Gastrocnemius medialis (tissue), 4 donors: Measurements from ENCODE around the gene UGGT2. TPM values are rescaled to one million over a fixed set of nuclear protein-coding genes. Genes with fewer than 3 reads are reported as not detected.
"Not testable (repeated sequence)": the region's sequence is repeated elsewhere in the genome, so short reads cannot be mapped to it uniquely, and the experiment has no call there.

Experiments used
- ATAC-seq, 2 donors: fragments of 150-250 bp; one replicate each; pipeline ENCODE4 v1.9.1; 2016
- DNase-seq, 2 donors: peaks; one replicate each; pipeline ENCODE4 v3.0.0-alpha.2; 2019
- H3K27ac ChIP-seq, 4 donors: fragments of 200-600 bp; sonication (generic); 1 replicate in 1 of 4; 2 replicates in 3 of 4; pipeline ENCODE4 v1.5.1; 2016 to 2018; ENCODE audit warnings: mild to moderate bottlenecking in 2 of 4, moderate library complexity in 1 of 4
- H3K27me3 ChIP-seq, 3 donors: fragments of 200-600 bp; sonication (generic) in 2 of 3; 1 replicate in 1 of 3; 2 replicates in 2 of 3; pipeline versions ENCODE4 v1.5.1 to v1.6.0; 2016 to 2019; ENCODE audit warnings: mild to moderate bottlenecking in 1 of 3, moderate library complexity in 1 of 3
- H3K36me3 ChIP-seq, 2 donors: fragments of 200-600 bp; sonication (generic) in 1 of 2; one replicate each; pipeline ENCODE4 v1.5.1; 2017 to 2018
- H3K4me1 ChIP-seq, 2 donors: fragments of 200-600 bp; sonication (generic) in 1 of 2; one replicate each; pipeline ENCODE4 v1.5.1; 2016 to 2017; ENCODE audit warnings: mild to moderate bottlenecking in 2 of 2
- H3K4me3 ChIP-seq, 4 donors: fragments of 200-600 bp; sonication (generic) in 3 of 4; 1 replicate in 1 of 4; 2 replicates in 3 of 4; pipeline ENCODE4 v1.5.1; 2016 to 2019; ENCODE audit warnings: mild to moderate bottlenecking in 2 of 4
- H3K9me3 ChIP-seq, 3 donors: fragments of 200-600 bp; sonication (generic) in 2 of 3; 1 replicate in 1 of 3; 2 replicates in 2 of 3; pipeline ENCODE4 v1.5.1; 2016 to 2019
- POLR2A ChIP-seq, 2 donors: fragments of 450-650 bp; IDR thresholded peaks; one replicate each; pipeline ENCODE4 v1.6.1; 2017; ENCODE audit warnings: antibody characterized with exemption in 2 of 2, mild to moderate bottlenecking in 2 of 2, moderate library complexity in 2 of 2
- in situ Hi-C, 4 donors: fragments of 200-750 bp; cut with MboI; loops; one replicate each; pipeline versions ENCODE4 v1.15.0 to v1.8.0; 2017; ENCODE audit warnings: low sequenced_read_pairs in 4 of 4
- intact Hi-C: fragments of 100-400 bp; cut with DNase I; formaldehyde crosslinking; loops from one replicate; pipeline ENCODE4 v1.15.1; 2023; ENCODE audit warnings: low total_unique reads
- total RNA-seq, 4 donors: library from RNA; depleted of rRNA; stranded (reverse); fragments of >200 nt; gene quantifications; one replicate each; pipeline versions ENCODE4 v1.1.0 to v1.2.3, GENCODE V29; 2016
- TF ChIP-seq, protein P1 (sequence below), 5 experiments: fragments of 450-650 bp in 3 of 5; fragments of 200-600 bp in 2 of 5; sonication (generic) in 2 of 5; IDR thresholded peaks in 4 of 5; conservative IDR thresholded peaks in 1 of 5; 1 replicate in 4 of 5; 2 replicates in 1 of 5; pipeline ENCODE4 v1.5.1; 2016 to 2019; ENCODE audit warnings: antibody characterized with exemption in 5 of 5, mild to moderate bottlenecking in 3 of 5, moderate library complexity in 3 of 5

The UGGT2 gene
- total RNA-seq, 4 donors from 2014 or later, result 4.0 to 10.6 (median 6.8) TPM

DNA sequence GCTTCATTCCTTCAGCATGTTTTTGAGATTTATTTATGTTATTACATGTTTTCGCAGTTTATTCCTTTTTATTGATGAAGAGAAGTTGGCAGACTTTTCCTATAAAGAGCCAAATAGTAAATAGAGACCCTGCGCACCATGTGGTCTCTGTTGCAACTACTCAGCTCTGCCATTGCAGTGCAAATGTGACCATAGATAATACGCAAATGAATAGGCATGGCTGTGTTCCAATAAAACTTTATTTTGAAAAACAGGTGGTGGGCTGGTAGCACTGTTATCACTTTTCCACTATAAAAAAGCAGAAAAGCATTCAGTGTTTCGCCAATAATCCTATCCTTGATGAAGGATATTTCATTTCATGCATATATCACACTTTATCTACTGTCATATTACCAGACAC lies 281.3 kb downstream of the UGGT2 start:
- Histone ChIP-seq H3K4me3 (no peak overlapping the region), H3K4me1 (no peaks in the 10 kb centered on the region), H3K27me3 (no peaks in the 10 kb centered on the region), H3K27ac (no peak overlapping the region), H3K36me3 (peaks cover 0 to 22% of the 10 kb centered on the region in 2 donors), H3K9me3 (no peaks in the 10 kb centered on the region)
- intact Hi-C loops (no loop called here), in situ Hi-C loops (no loop called here)
- TF ChIP-seq, protein P1, sequence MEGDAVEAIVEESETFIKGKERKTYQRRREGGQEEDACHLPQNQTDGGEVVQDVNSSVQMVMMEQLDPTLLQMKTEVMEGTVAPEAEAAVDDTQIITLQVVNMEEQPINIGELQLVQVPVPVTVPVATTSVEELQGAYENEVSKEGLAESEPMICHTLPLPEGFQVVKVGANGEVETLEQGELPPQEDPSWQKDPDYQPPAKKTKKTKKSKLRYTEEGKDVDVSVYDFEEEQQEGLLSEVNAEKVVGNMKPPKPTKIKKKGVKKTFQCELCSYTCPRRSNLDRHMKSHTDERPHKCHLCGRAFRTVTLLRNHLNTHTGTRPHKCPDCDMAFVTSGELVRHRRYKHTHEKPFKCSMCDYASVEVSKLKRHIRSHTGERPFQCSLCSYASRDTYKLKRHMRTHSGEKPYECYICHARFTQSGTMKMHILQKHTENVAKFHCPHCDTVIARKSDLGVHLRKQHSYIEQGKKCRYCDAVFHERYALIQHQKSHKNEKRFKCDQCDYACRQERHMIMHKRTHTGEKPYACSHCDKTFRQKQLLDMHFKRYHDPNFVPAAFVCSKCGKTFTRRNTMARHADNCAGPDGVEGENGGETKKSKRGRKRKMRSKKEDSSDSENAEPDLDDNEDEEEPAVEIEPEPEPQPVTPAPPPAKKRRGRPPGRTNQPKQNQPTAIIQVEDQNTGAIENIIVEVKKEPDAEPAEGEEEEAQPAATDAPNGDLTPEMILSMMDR (IDR thresholded peaks at IDR 0.05 in 4 of 5, conservative IDR thresholded peaks at IDR 0.05 in 1 of 5), result no peak
- no peak for TF ChIP-seq POLR2A (IDR thresholded peaks at IDR 0.05)
- ATAC-seq (no peak), DNase-seq (no peak)

DNA sequence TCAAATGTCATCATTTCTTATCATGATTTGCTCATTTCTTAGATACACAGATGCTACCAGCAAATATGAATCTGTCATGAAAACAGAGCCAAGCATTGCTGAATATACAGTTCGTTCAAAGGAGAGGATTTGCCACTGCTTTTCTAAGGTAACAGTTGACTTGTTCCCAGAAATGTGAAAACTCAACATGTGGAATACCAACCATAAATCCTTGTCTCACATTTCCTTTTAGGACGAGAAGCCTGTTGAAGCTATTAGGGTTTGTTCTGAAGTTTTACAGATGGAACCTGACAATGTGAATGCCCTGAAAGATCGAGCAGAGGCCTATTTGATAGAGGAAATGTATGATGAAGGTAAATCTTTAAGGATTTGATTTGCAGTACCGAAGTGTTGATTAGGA lies 289.6 kb downstream of the UGGT2 start:
- peaks cover 0 to 56% of the 10 kb centered on the region in 2 donors for H3K36me3 ChIP-seq
- H3K27me3 ChIP-seq, result no peaks in the 10 kb centered on the region
- no peak overlapping the region for H3K27ac ChIP-seq
- DNase-seq (no peak), ATAC-seq (no peak)
- no peaks in the 10 kb centered on the region for H3K9me3 ChIP-seq
- TF ChIP-seq, protein P1 (IDR thresholded peaks at IDR 0.05 in 4 of 5, conservative IDR thresholded peaks at IDR 0.05 in 1 of 5), result no peak
- no peak for TF ChIP-seq POLR2A (IDR thresholded peaks at IDR 0.05)
- no peaks in the 10 kb centered on the region for H3K4me1 ChIP-seq
- intact Hi-C loops, result no loop called here
- in situ Hi-C loops, result no loop called here
- no peak overlapping the region for H3K4me3 ChIP-seq

DNA sequence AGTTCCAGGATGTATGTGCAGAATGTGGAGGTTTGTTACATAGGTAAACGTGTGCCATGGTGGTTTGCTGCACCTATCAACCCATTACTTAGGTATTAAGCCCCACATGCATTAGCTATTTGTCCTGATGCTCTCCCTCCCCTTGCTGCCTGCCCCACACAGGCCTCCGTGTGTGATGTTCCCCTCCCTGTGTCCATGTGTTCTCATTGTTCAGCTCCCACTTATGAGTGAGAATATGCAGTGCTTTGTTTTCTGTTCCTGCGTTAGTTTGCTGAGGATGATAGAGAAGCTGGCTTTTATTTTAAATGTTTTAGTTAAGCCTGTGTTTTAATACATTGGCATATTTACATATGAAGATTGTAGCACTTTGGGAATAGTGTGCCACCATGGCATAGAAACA lies 290.6 kb downstream of the UGGT2 start:
- H3K27me3 ChIP-seq, H3K4me3 ChIP-seq, H3K9me3 ChIP-seq, DNase-seq, intact Hi-C loops, in situ Hi-C loops, ATAC-seq, H3K4me1 ChIP-seq, H3K27ac ChIP-seq: not testable (repeated sequence)
- peaks cover 0 to 47% of the 10 kb centered on the region in 2 donors for H3K36me3 ChIP-seq

DNA sequence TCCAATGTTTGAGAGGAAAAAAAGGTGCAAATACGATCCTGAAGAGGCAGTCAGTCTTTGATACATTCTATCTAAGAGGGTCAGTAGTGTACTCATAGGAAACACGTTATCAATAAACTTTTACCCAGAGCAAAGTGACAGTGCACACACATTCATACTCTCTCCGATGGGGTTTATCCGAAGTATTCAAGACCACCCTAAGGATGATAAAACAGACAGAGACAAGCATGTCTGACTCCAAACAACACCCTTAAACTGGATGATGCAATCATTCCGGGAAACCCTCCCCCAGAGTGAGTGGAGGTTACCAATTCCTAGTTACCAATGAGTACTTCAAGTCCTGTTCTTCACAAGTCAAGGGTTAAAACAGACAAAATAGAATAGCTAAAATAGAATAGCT lies 297.1 kb downstream of the UGGT2 start:
- H3K4me1 ChIP-seq, result peaks cover 15 to 22% of the 10 kb centered on the region in 2 donors
- in situ Hi-C loops, result no loop called here
- H3K27ac ChIP-seq, result no peak overlapping the region
- no peaks in the 10 kb centered on the region for H3K36me3 ChIP-seq
- H3K27me3 ChIP-seq, result no peaks in the 10 kb centered on the region
- DNase-seq (no peak), ATAC-seq (no peak)
- H3K9me3 ChIP-seq, result no peaks in the 10 kb centered on the region
- intact Hi-C loops, result no loop called here
- H3K4me3 ChIP-seq, result no peak overlapping the region
- TF ChIP-seq POLR2A (IDR thresholded peaks at IDR 0.05), result no peak

DNA sequence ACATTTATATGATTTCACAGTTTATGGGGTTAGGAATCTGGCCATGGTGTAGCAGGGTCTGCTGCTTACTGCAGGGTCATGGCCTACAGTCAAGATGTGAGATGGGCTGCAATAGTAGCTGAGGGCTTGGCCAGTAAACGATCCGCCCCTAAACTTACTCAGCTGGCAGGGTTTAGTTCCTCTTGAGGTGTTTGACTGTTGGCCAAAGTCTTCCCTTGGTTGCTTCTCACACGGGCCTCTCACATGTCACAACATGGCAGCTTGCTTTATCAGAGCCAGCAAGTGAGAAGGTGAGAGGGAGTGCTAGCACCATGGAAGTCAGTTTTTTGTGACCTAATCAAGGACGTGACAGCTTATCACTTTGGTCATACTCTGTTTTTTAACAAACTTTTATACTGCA lies 299.1 kb downstream of the UGGT2 start:
- no peaks in the 10 kb centered on the region for H3K36me3 ChIP-seq
- no peaks in the 10 kb centered on the region for H3K27me3 ChIP-seq
- in situ Hi-C loops (no loop called here), intact Hi-C loops (loop anchor here (5.0 kb wide), 1 partner anchor 77 kb away; the partner anchor contains the start of gene DNAJC3)
- H3K4me3 ChIP-seq, result no peak overlapping the region
- H3K9me3 ChIP-seq, result no peaks in the 10 kb centered on the region
- peak in 1 of 2 donors; percentile 45 for DNase-seq
- no peak for TF ChIP-seq POLR2A (IDR thresholded peaks at IDR 0.05)
- TF ChIP-seq, protein P1 (IDR thresholded peaks at IDR 0.05 in 4 of 5, conservative IDR thresholded peaks at IDR 0.05 in 1 of 5), result no peak
- H3K4me1 ChIP-seq, result peaks cover 15 to 22% of the 10 kb centered on the region in 2 donors
- ATAC-seq, result peak; percentile 52 to 91
- no peak overlapping the region for H3K27ac ChIP-seq

DNA sequence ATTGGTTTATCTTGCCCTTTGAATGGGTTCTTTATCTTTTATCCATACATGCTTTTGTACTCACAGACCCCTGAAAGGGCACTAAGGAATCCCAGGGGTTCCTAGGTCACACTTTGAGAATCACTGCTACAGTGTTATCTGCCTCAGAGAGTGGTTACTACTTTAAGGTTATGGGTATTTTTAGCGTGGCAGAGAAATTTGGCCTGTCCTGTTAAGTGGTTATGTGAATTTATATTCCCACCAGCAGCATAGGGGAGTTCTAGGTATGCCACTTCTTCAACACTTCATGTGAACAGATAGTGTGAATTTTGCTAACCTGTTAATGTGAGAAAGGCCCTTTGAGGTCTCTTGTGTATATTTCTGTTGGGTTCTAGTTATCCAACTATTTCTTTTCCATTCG lies 300.5 kb downstream of the UGGT2 start:
- TF ChIP-seq POLR2A (IDR thresholded peaks at IDR 0.05), result no peak
- TF ChIP-seq, protein P1 (IDR thresholded peaks at IDR 0.05 in 4 of 5, conservative IDR thresholded peaks at IDR 0.05 in 1 of 5), result no peak
- ATAC-seq, result no peak
- no peaks in the 10 kb centered on the region for H3K9me3 ChIP-seq
- H3K27me3 ChIP-seq, result no peaks in the 10 kb centered on the region
- peaks cover 15 to 22% of the 10 kb centered on the region in 2 donors for H3K4me1 ChIP-seq
- H3K4me3 ChIP-seq, result no peak overlapping the region
- DNase-seq, result no peak
- intact Hi-C loops (loop anchor here (5.0 kb wide), 1 partner anchor 75 kb away; the partner anchor contains the start of gene DNAJC3), in situ Hi-C loops (no loop called here)
- no peaks in the 10 kb centered on the region for H3K36me3 ChIP-seq
- H3K27ac ChIP-seq, result no peak overlapping the region
